DOHH2 (cell line): Measurements from ENCODE around the gene OR13G1.

ENCODE experiments used
- H3F3A ChIP-seq: fragments of 200-600 bp; sonication (generic), shearing (Covaris generic); 2 replicates; pipeline ENCODE4 v1.6.0; 2016; ENCODE audit warnings: antibody characterized with exemption, mild to moderate bottlenecking; ENCODE audit not compliant: control insufficient read depth, insufficient read depth
- H3K27ac ChIP-seq: fragments of 200-600 bp; sonication (generic); 2 replicates; pipeline ENCODE4 v1.5.1; 2014; ENCODE audit warnings: low read depth, mild to moderate bottlenecking, low read length, moderate library complexity
- H3K27me3 ChIP-seq: fragments of 200-600 bp; sonication (generic); 2 replicates; pipeline ENCODE4 v1.6.1; 2014; ENCODE audit warnings: mild to moderate bottlenecking, low read length, mixed read lengths; ENCODE audit not compliant: control insufficient read depth
- H3K36me3 ChIP-seq: fragments of 200-600 bp; sonication (generic); 2 replicates; pipeline ENCODE4 v1.6.1; 2014; ENCODE audit warnings: mild to moderate bottlenecking, low read length, moderate library complexity, mixed read lengths; ENCODE audit not compliant: control insufficient read depth
- H3K4me1 ChIP-seq: fragments of 200-600 bp; sonication (generic); 2 replicates; pipeline ENCODE4 v1.6.1; 2014; ENCODE audit warnings: mild to moderate bottlenecking, low read length, mixed read lengths; ENCODE audit not compliant: control insufficient read depth
- H3K4me2 ChIP-seq: fragments of 200-600 bp; sonication (generic); 2 replicates; pipeline ENCODE4 v1.6.0; 2014; ENCODE audit warnings: mild to moderate bottlenecking, low read length, moderate library complexity
- H3K4me3 ChIP-seq: fragments of 200-600 bp; sonication (generic); 2 replicates; pipeline ENCODE4 v1.5.1; 2014; ENCODE audit warnings: mild to moderate bottlenecking, low read length, mixed read lengths
- H3K79me2 ChIP-seq: fragments of 200-600 bp; sonication (generic); 2 replicates; pipeline ENCODE4 v1.6.1; 2014; ENCODE audit warnings: mild to moderate bottlenecking, low read length, mixed read lengths; ENCODE audit not compliant: control insufficient read depth
- H3K9me2 ChIP-seq: fragments of 200-600 bp; sonication (generic); replicated peaks from 2 replicates; pipeline ENCODE4 v1.6.1; 2014; ENCODE audit warnings: mild to moderate bottlenecking, low read length, mixed read lengths; ENCODE audit not compliant: control insufficient read depth
- H3K9me3 ChIP-seq: fragments of 200-600 bp; sonication (generic); 2 replicates; pipeline ENCODE4 v1.6.1; 2014; ENCODE audit warnings: antibody characterized with exemption, low read length, mixed read lengths; ENCODE audit not compliant: control insufficient read depth, insufficient read depth
- H4K20me1 ChIP-seq: fragments of 200-600 bp; sonication (generic); 2 replicates; pipeline ENCODE4 v1.6.0; 2014; ENCODE audit warnings: low read depth, mild to moderate bottlenecking, antibody characterized with exemption, low read length, moderate library complexity; ENCODE audit not compliant: control insufficient read depth, insufficient read depth
- EZH2phosphoT487 ChIP-seq: fragments of 200-600 bp; sonication (generic); IDR thresholded peaks from 2 replicates; pipeline ENCODE4 v1.6.1; 2017; ENCODE audit warnings: borderline replicate concordance, mild to moderate bottlenecking, antibody characterized with exemption, low read length, moderate library complexity, mixed read lengths
- TF ChIP-seq, protein P1 (sequence below): fragments of 200-600 bp; sonication (generic); IDR thresholded peaks from one replicate; pipeline ENCODE4 v1.5.1; 2014; ENCODE audit warnings: antibody characterized with exemption, mild to moderate bottlenecking, low read depth, low read length; ENCODE audit not compliant: poor library complexity, severe bottlenecking

The OR13G1 gene

DNA sequence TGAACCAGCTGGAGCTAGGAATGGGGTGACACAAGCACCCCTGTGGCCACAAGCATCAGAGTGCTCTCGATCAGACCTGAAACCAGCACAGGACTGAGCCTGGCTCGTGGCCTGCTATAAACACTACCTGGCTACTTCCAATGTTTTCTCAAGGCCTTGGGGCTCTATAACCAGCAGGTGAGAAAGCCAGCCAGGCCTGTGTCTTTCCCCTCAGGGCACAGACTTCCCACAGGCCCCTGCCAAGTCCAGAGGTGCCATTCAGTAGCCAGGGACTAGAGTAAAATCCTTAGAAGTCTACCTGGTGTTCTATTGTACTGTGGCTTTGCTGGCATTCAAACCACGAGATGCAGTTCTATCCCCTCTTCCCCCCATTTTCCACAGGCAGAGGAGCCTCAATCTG is 51.6 kb downstream of the OR13G1 start:
- Histone ChIP-seq H3K36me3 (no peaks in the 10 kb centered on the region), H3F3A (no peaks in the 10 kb centered on the region), H3K27ac (no peak overlapping the region), H3K4me2 (no peak overlapping the region), H3K27me3 (no peaks in the 10 kb centered on the region), H3K9me3 (no peaks in the 10 kb centered on the region), H3K79me2 (no peaks in the 10 kb centered on the region), H3K4me3 (no peak overlapping the region), H4K20me1 (no peaks in the 10 kb centered on the region), H3K4me1 (no peaks in the 10 kb centered on the region), H3K9me2 (no peaks in the 10 kb centered on the region)
- no peak for TF ChIP-seq EZH2phosphoT487
- TF ChIP-seq, protein P1, sequence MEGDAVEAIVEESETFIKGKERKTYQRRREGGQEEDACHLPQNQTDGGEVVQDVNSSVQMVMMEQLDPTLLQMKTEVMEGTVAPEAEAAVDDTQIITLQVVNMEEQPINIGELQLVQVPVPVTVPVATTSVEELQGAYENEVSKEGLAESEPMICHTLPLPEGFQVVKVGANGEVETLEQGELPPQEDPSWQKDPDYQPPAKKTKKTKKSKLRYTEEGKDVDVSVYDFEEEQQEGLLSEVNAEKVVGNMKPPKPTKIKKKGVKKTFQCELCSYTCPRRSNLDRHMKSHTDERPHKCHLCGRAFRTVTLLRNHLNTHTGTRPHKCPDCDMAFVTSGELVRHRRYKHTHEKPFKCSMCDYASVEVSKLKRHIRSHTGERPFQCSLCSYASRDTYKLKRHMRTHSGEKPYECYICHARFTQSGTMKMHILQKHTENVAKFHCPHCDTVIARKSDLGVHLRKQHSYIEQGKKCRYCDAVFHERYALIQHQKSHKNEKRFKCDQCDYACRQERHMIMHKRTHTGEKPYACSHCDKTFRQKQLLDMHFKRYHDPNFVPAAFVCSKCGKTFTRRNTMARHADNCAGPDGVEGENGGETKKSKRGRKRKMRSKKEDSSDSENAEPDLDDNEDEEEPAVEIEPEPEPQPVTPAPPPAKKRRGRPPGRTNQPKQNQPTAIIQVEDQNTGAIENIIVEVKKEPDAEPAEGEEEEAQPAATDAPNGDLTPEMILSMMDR = no peak
